Activated CD4-positive, alpha-beta T cell treated with anti-CD3 and anti-CD28 coated beads for 1 hour (primary cell): ENCODE measurements around the gene RNASEH2A.

Source experiments
- DNase-seq: peaks from one replicate; pipeline ENCODE4 v3.0.0-alpha.2; 2020

The RNASEH2A gene

GRCh38 chr19:12783291-12783848 lies 23.0 kb upstream of the RNASEH2A start:
- no peak for DNase-seq

- no peak for DNase-seq
These were observed 22.5 kb upstream of the RNASEH2A start for GRCh38 chr19:12783849-12784393.

GRCh38 chr19:12784394-12784870 lies 22.0 kb upstream of the RNASEH2A start:
- DNase-seq: no peak

GRCh38 chr19:12784871-12785430 lies 21.4 kb upstream of the RNASEH2A start:
- DNase-seq: no peak

- no peak for DNase-seq
These were observed 20.9 kb upstream of the RNASEH2A start for GRCh38 chr19:12785431-12786031.

- DNase-seq: no peak
These were observed 20.1 kb upstream of the RNASEH2A start for GRCh38 chr19:12786141-12786870.

GRCh38 chr19:12786952-12787351 lies 19.4 kb upstream of the RNASEH2A start:
- DNase-seq: no peak

- no peak for DNase-seq
These were observed 18.9 kb upstream of the RNASEH2A start for GRCh38 chr19:12787458-12787857.

- DNase-seq: no peak
These were observed 18.2 kb upstream of the RNASEH2A start for GRCh38 chr19:12788042-12788681.

- DNase-seq: no peak
These were observed 17.7 kb upstream of the RNASEH2A start for GRCh38 chr19:12788682-12789097.

- no peak for DNase-seq
These were observed 17.1 kb upstream of the RNASEH2A start for GRCh38 chr19:12789098-12789903.

- peak; percentile 82 for DNase-seq
These were observed 16.3 kb upstream of the RNASEH2A start for GRCh38 chr19:12789904-12790619.

- no peak for DNase-seq
These were observed 15.6 kb upstream of the RNASEH2A start for GRCh38 chr19:12790628-12791344.

GRCh38 chr19:12791345-12792050 lies 14.9 kb upstream of the RNASEH2A start, which contains the start of gene JUNB:
Gene JUNB, plus strand, starts transcription at chr19:12791486. Its CDS starts 286 bp downstream, at chr19:12791772.
- DNase-seq: peak; percentile 99

GRCh38 chr19:12792051-12792852 lies 14.1 kb upstream of the RNASEH2A start:
- peak; percentile 64 for DNase-seq

GRCh38 chr19:12792853-12793289 lies 13.5 kb upstream of the RNASEH2A start:
- no peak for DNase-seq

- peak; percentile 94 for DNase-seq
These were observed 12.8 kb upstream of the RNASEH2A start for GRCh38 chr19:12793290-12794195.
